Hepatocyte (in vitro differentiated cells): ENCODE data around the gene SEPHS2. TPM values are rescaled to one million over a fixed set of nuclear protein-coding genes. Genes with fewer than 3 reads are reported as not detected.

Experiments used
- DNase-seq: peaks from one replicate; pipeline ENCODE4 v3.0.0-alpha.2; 2016; ENCODE audit warnings: low spot score
- H2AFZ ChIP-seq: fragments of 200-600 bp; sonication (generic); 2 replicates; pipeline ENCODE4 v1.6.0; 2016; ENCODE audit warnings: antibody characterized with exemption, mild to moderate bottlenecking
- H3K27ac ChIP-seq: fragments of 200-600 bp; sonication (generic); 2 replicates; pipeline ENCODE4 v1.5.1; 2016; ENCODE audit warnings: mild to moderate bottlenecking
- H3K27me3 ChIP-seq: fragments of 200-600 bp; sonication (generic); 2 replicates; pipeline ENCODE4 v1.6.1; 2016
- H3K36me3 ChIP-seq: fragments of 200-600 bp; sonication (generic); replicated peaks from 2 replicates; pipeline ENCODE4 v1.5.1; 2016; ENCODE audit warnings: low read depth; ENCODE audit not compliant: insufficient read depth
- H3K4me1 ChIP-seq: fragments of 200-600 bp; sonication (generic); 2 replicates; pipeline ENCODE4 v1.5.1; 2016; ENCODE audit warnings: mild to moderate bottlenecking, moderate library complexity; ENCODE audit not compliant: insufficient read depth
- H3K4me2 ChIP-seq: fragments of 200-600 bp; sonication (generic); 2 replicates; pipeline ENCODE4 v1.6.0; 2016
- H3K4me3 ChIP-seq: fragments of 200-600 bp; sonication (generic); 2 replicates; pipeline ENCODE4 v1.5.1; 2016; ENCODE audit warnings: mild to moderate bottlenecking
- H3K79me2 ChIP-seq: fragments of 200-600 bp; sonication (generic); 2 replicates; pipeline ENCODE4 v1.6.0; 2017; ENCODE audit warnings: mild to moderate bottlenecking
- H3K9me2 ChIP-seq: fragments of 200-600 bp; sonication (generic); replicated peaks from 2 replicates; pipeline ENCODE4 v1.6.0; 2017; ENCODE audit warnings: mild to moderate bottlenecking; ENCODE audit not compliant: insufficient read depth
- H3K9me3 ChIP-seq: fragments of 200-600 bp; sonication (generic); 2 replicates; pipeline ENCODE4 v1.5.1; 2016; ENCODE audit warnings: low read depth, mild to moderate bottlenecking
- H4K20me1 ChIP-seq: fragments of 200-600 bp; sonication (generic); 2 replicates; pipeline ENCODE4 v1.6.0; 2016; ENCODE audit warnings: mild to moderate bottlenecking; ENCODE audit not compliant: insufficient read depth, poor library complexity, severe bottlenecking
- CTCF ChIP-seq: fragments of 200-600 bp; sonication (generic); IDR thresholded peaks from 2 replicates; pipeline ENCODE4 v1.5.1; 2016; ENCODE audit warnings: antibody characterized with exemption, mild to moderate bottlenecking; ENCODE audit not compliant: poor library complexity
- EZH2 ChIP-seq: fragments of 200-600 bp; sonication (generic); IDR thresholded peaks from 2 replicates; pipeline ENCODE4 v1.6.1; 2016; ENCODE audit warnings: antibody characterized with exemption, mild to moderate bottlenecking, borderline replicate concordance
- EZH2phosphoT487 ChIP-seq: fragments of 200-600 bp; sonication (generic); IDR thresholded peaks from one replicate; pipeline ENCODE4 v1.6.1; 2018; ENCODE audit warnings: antibody characterized with exemption, mild to moderate bottlenecking, low read depth, moderate library complexity; ENCODE audit not compliant: unreplicated experiment, severe bottlenecking
- WGBS: methylation state at CpG from one replicate; pipeline ENCODE4 v1.1.6; 2016; ENCODE audit warnings: low lambda C conversion rate; ENCODE audit errors: missing lambda C conversion rate; 5-methylcytosine and 5-hydroxymethylcytosine counted together
- polyA plus RNA-seq: library from polyadenylated mRNA; unstranded; fragments of >200 nt; fragmentation: Nextera tagmentation; extraction: Ambion mirVana; gene quantifications from 2 replicates; pipeline ENCODE4 v1.2.1, GENCODE V29; 2016
- total RNA-seq: library from RNA; depleted of rRNA; stranded (reverse); fragments of >200 nt; gene quantifications from 2 replicates; pipeline ENCODE4 v1.2.3, GENCODE V29; 2014

The SEPHS2 gene
- total and polyA plus RNA-seq, 2 experiments from 2014 or later, result 36.1 to 81.0 TPM

- H3K79me2 ChIP-seq, result peaks cover 17% of the 10 kb centered on the region
- no peaks in the 10 kb centered on the region for H3K9me3 ChIP-seq
- no peak for DNase-seq
- H4K20me1 ChIP-seq, result peaks cover 3% of the 10 kb centered on the region
- H3K4me3 ChIP-seq, result no peak overlapping the region
- TF ChIP-seq EZH2 (no peak), CTCF (no peak), EZH2phosphoT487 (no peak)
- WGBS, result 96% methylated on average over 5 of the region's 5 CpGs
- no peaks in the 10 kb centered on the region for H3K9me2 ChIP-seq
- H3K4me2 ChIP-seq, result no peak overlapping the region
- no peaks in the 10 kb centered on the region for H3K36me3 ChIP-seq
- H3K27ac ChIP-seq, result no peak overlapping the region
- no peaks in the 10 kb centered on the region for H3K27me3 ChIP-seq
- H3K4me1 ChIP-seq, result peaks cover 14% of the 10 kb centered on the region
- no peak overlapping the region for H2AFZ ChIP-seq
Observed at GRCh38 chr16:30414159-30414558, 31.5 kb downstream of the SEPHS2 start.

- no peaks in the 10 kb centered on the region for H3K27me3 ChIP-seq
- peaks cover 25% of the 10 kb centered on the region for H3K79me2 ChIP-seq
- H3K4me2 ChIP-seq, result no peak overlapping the region
- H3K9me2 ChIP-seq, result no peaks in the 10 kb centered on the region
- no peak for DNase-seq
- H3K36me3 ChIP-seq, result no peaks in the 10 kb centered on the region
- no peak for TF ChIP-seq EZH2phosphoT487
- TF ChIP-seq CTCF, result no peak
- no peak for TF ChIP-seq EZH2
- no peaks in the 10 kb centered on the region for H3K9me3 ChIP-seq
- no peak overlapping the region for H3K4me3 ChIP-seq
- H2AFZ ChIP-seq, result no peak overlapping the region
- H3K27ac ChIP-seq, result no peak overlapping the region
- 92% methylated on average over 6 of the region's 6 CpGs for WGBS
- peaks cover 3% of the 10 kb centered on the region for H4K20me1 ChIP-seq
- H3K4me1 ChIP-seq, result peaks cover 13% of the 10 kb centered on the region
Observed at GRCh38 chr16:30413112-30413806, 32.4 kb downstream of the SEPHS2 start.

DNA sequence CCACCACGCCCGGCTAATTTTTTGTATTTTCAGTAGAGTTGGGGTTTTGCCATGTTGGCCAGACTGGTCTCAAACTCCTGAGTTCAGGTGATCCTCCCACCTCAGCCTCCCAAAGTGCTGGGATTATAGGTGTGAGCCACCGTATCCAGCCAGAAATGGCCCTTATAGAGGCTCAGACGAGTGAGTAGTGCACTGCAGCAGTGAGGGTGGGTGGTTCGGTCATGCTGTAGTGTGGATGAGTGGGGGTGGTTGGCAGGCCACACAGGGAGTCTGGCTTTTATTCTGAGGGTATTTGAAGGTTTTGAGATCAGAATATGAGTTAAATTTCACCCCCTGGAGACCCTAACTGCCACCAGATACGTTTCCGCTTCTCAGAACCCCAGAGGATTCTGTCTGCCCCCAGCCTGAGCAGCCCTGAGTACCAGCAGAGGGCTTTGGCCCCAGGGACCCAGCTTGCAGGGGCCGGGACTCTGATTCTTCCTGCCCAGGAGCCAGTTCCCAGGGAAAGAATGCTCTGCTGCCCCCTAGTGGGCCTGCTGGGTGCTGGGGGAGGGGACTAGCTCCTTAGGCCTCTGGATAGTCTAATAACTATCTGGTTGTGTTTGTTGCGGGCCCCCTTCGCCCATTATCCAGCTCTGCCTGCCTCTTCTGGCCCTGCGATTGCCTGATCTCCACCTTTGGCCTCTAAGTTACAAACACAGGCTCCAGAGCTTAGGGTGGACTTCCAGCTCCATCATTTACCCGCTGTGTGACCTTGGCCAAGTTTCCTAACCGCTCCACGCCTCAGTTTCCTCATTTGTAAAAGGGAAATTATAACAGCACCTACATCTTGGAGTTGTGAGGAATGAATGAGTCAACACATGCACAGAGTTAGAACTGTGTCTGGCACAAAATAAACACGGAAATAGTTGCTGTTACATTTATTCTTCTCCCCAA lies 36.3 kb downstream of the SEPHS2 start:
- Histone ChIP-seq H3K4me2 (peak overlapping the region; percentile 96), H3K9me2 (no peaks in the 10 kb centered on the region), H2AFZ (no peak overlapping the region), H3K27me3 (no peaks in the 10 kb centered on the region), H3K27ac (peak overlapping the region; percentile 28), H3K36me3 (no peaks in the 10 kb centered on the region), H3K9me3 (no peaks in the 10 kb centered on the region), H3K4me1 (peaks cover 12% of the 10 kb centered on the region), H4K20me1 (peaks cover 3% of the 10 kb centered on the region), H3K4me3 (no peak overlapping the region), H3K79me2 (peaks cover 32% of the 10 kb centered on the region)
- DNase-seq, result peak; percentile 93
- WGBS, result 52% methylated on average over 15 of the region's 15 CpGs
- TF ChIP-seq EZH2phosphoT487 (no peak), CTCF (peak; percentile 95)
